B cell (primary cell): ENCODE data around the gene UBE2J2.

ENCODE experiments used
- CTCF ChIP-seq: fragments of 200-600 bp; IDR thresholded peaks from one replicate; pipeline ENCODE4 v1.8.0; 2022; ENCODE audit warnings: antibody characterized with exemption, mild to moderate bottlenecking
- EZH2 ChIP-seq: IDR thresholded peaks from 2 replicates; pipeline ENCODE4 v1.6.1; 2012; ENCODE audit warnings: borderline replicate concordance, low read depth, mild to moderate bottlenecking, moderate library complexity, low read length; ENCODE audit not compliant: insufficient read depth, poor library complexity, severe bottlenecking

DNA sequence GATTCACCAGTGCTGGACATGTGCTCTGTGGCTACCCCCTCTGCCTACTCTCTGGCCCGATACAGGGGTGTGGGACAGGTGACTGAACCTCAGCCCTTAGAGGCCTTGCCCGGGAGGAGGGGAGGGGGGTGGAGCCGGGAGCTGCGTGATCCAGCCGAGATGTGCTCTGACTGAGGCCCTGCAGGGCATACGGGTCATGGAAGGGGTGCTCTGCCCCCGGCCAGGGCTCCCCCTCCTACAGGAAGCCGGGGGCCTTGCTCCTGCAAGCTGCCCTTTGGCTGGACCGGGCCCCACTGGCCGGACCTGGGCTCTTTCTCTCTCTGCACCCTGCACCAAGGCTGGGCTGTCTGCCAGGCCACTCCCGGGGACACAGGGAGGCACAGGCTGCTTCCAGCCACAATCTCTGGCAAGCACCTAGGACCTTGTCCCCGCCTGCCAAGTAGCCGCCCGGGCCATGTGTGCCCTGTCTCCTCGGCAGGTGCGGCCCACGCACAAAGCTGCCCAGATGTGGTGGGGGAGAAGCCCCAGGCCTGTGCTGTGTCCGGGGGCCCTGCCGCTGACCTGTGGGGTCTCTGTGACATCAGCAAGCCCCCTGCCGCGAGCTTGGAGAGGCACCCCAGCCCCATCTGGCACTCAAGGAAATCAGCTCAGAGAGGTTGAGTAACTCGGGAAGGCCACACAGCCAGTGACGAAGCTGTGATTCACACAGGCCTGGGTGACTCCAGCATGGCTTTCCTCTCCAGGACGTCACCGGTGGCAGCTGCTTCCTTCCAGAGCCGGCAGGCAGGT, 8.1 kb upstream of the UBE2J2 start:
- TF ChIP-seq CTCF (no peak), EZH2 (no peak)
